ENCODE measurements around the gene MOB3C. TPM values are rescaled to one million over a fixed set of nuclear protein-coding genes. Genes with fewer than 3 reads are reported as not detected.
"Not testable (repeated sequence)": the region's sequence is repeated elsewhere in the genome, so short reads cannot be mapped to it uniquely, and the experiment has no call there.

MOB3C gene
- total RNA-seq, 1 donor from 2014 or later = 1.1 TPM

DNA sequence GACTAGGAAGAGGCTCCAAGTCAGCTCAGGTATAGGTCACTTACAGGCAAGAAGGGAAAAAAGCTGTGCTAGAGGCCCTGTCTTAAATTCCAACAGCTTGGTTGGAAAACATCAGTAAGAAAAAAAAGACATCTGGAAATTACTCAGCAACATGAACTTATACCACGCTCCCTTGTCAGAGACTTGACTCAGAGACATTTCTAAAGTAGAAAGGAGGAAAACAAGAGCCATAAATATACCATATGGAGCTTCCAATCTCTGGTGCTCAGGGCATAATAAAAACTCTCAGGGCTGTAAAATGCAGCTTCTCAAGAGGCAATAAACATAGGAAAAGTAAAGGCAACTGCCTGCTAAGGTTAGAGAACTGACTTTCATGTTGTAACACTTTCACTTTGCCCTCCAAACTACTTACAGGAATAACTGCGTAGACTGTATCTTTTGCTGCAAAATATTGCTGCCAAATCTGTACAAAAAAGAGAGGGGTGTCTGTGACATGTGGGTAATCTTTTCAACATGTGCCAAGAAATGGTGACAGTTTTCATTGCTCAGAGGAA, 36.9 kb upstream of the MOB3C start:
- no peak for DNase-seq (ENCODE audit: low spot score)
- Histone ChIP-seq H3K4me3 (no peak overlapping the region), H2AFZ (replicated peaks) (no peak overlapping the region), H3K79me2 (ENCODE audit: low read depth) (no peaks in the 10 kb centered on the region), H3K4me2 (no peak overlapping the region), H3K36me3 (peaks cover 25% of the 10 kb centered on the region), H3K27ac (no peak overlapping the region), H4K20me1 (ENCODE audit: low read depth) (no peaks in the 10 kb centered on the region), H3K9ac (no peak overlapping the region), H3K4me1 (no peaks in the 10 kb centered on the region), H3K27me3 (no peaks in the 10 kb centered on the region), H3F3A (ENCODE audit: low read depth) (no peaks in the 10 kb centered on the region), H3K9me3 (ENCODE audit: low read depth) (no peaks in the 10 kb centered on the region)
- no peak overlapping the region for H3K27ac Mint-ChIP-seq
- H3K4me1 Mint-ChIP-seq = no peaks in the 10 kb centered on the region
- peaks cover 21% of the 10 kb centered on the region for H3K9me3 Mint-ChIP-seq
- no peak for TF ChIP-seq EZH2phosphoT487 (IDR thresholded peaks at IDR 0.05)
- TF ChIP-seq, protein P1, sequence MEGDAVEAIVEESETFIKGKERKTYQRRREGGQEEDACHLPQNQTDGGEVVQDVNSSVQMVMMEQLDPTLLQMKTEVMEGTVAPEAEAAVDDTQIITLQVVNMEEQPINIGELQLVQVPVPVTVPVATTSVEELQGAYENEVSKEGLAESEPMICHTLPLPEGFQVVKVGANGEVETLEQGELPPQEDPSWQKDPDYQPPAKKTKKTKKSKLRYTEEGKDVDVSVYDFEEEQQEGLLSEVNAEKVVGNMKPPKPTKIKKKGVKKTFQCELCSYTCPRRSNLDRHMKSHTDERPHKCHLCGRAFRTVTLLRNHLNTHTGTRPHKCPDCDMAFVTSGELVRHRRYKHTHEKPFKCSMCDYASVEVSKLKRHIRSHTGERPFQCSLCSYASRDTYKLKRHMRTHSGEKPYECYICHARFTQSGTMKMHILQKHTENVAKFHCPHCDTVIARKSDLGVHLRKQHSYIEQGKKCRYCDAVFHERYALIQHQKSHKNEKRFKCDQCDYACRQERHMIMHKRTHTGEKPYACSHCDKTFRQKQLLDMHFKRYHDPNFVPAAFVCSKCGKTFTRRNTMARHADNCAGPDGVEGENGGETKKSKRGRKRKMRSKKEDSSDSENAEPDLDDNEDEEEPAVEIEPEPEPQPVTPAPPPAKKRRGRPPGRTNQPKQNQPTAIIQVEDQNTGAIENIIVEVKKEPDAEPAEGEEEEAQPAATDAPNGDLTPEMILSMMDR (IDR thresholded peaks at IDR 0.05) = no peak
- TF ChIP-seq EZH2 (IDR thresholded peaks at IDR 0.05) = no peak
- peaks cover 45% of the 10 kb centered on the region for H3K36me3 Mint-ChIP-seq
- peaks cover 2% of the 10 kb centered on the region for H3K27me3 Mint-ChIP-seq (ENCODE audit: insufficient read depth, low read depth)
- H3K4me3 Mint-ChIP-seq = no peak overlapping the region

DNA sequence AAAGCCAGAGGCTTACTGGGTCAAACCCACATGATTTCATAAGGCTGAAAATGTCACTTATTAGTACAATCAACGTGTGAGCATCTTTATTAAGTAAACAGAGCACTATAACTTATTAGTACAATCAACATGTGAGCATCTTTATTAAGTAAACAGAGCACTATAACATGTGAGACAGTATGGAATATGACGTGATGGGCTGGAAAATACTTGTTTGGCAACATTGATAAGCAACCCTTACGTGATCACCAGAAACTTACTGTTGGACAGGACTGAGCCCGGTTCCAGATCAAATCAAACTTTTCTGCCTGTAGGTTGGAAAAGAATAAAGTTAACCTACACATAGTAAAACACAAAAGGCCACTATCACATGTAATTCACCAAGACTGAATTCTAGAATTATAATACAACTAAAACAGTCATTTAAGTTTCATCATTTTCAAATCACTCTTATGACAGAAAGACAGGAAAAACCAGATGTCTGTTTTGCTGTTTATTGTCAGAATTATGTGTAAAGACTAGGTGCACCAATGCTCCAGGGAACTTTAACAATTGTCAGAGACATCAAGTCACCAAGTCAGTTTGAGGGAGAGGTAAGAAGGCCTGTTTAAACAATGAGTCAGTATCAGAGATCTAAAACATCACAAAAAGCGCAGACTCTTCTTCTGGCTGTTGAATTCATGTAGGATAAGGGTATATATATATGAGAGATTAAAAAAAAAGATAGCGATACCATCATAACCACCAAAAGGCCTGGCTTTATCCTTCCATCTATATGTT, 35.9 kb upstream of the MOB3C start:
- H3K27me3 Mint-ChIP-seq (ENCODE audit: insufficient read depth, low read depth) = peaks cover 2% of the 10 kb centered on the region

DNA sequence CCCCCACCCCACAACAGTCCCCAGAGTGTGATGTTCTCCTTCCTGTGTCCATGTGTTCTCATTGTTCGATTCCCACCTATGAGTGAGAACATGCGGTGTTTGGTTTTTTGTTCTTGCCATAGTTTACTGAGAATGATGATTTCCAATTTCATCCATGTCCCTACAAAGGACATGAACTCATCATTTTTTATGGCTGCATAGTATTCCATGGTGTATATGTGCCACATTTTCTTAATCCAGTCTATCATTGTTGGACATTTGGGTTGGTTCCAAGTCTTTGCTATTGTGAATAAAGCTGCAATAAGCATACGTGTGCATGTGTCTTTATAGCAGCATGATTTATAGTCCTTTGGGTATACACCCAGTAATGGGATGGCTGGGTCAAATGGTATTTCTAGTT, 34.5 kb upstream of the MOB3C start:
- not testable (repeated sequence) for H3K4me3 Mint-ChIP-seq; H3K9me3 ChIP-seq (ENCODE audit: low read depth); H3K4me1 ChIP-seq; H3K4me3 ChIP-seq; H3K27me3 ChIP-seq; DNase-seq (ENCODE audit: low spot score); H2AFZ ChIP-seq (replicated peaks); H3K4me1 Mint-ChIP-seq; H3K27me3 Mint-ChIP-seq (ENCODE audit: insufficient read depth, low read depth); H3K9ac ChIP-seq; H3K4me2 ChIP-seq; H3K27ac ChIP-seq; H4K20me1 ChIP-seq (ENCODE audit: low read depth); H3F3A ChIP-seq (ENCODE audit: low read depth); H3K27ac Mint-ChIP-seq; H3K79me2 ChIP-seq (ENCODE audit: low read depth)
- Mint-ChIP-seq H3K36me3 (peaks cover 56% of the 10 kb centered on the region), H3K9me3 (peaks cover 22% of the 10 kb centered on the region)
- peaks cover 23% of the 10 kb centered on the region for H3K36me3 ChIP-seq

More for the DNA sequence above, 35.9 kb upstream of the MOB3C start:
- no peaks in the 10 kb centered on the region for H3K79me2 ChIP-seq (ENCODE audit: low read depth)
- no peaks in the 10 kb centered on the region for H3K27me3 ChIP-seq
- no peak overlapping the region for H3K4me3 ChIP-seq
- Mint-ChIP-seq H3K27ac (no peak overlapping the region), H3K9me3 (peaks cover 22% of the 10 kb centered on the region), H3K4me1 (no peaks in the 10 kb centered on the region), H3K4me3 (no peak overlapping the region), H3K36me3 (peaks cover 48% of the 10 kb centered on the region)
- H3K4me2 ChIP-seq = no peak overlapping the region
- H3K4me1 ChIP-seq = no peaks in the 10 kb centered on the region
- no peak overlapping the region for H3K9ac ChIP-seq
- no peaks in the 10 kb centered on the region for H3K9me3 ChIP-seq (ENCODE audit: low read depth)
- TF ChIP-seq, protein P1 (IDR thresholded peaks at IDR 0.05) = no peak
- TF ChIP-seq EZH2 (IDR thresholded peaks at IDR 0.05) (no peak), EZH2phosphoT487 (IDR thresholded peaks at IDR 0.05) (no peak)
- DNase-seq (ENCODE audit: low spot score) = no peak
- H4K20me1 ChIP-seq (ENCODE audit: low read depth) = no peaks in the 10 kb centered on the region
- no peak overlapping the region for H3K27ac ChIP-seq
- peaks cover 23% of the 10 kb centered on the region for H3K36me3 ChIP-seq
- no peak overlapping the region for H2AFZ ChIP-seq (replicated peaks)
- no peaks in the 10 kb centered on the region for H3F3A ChIP-seq (ENCODE audit: low read depth)

DNA sequence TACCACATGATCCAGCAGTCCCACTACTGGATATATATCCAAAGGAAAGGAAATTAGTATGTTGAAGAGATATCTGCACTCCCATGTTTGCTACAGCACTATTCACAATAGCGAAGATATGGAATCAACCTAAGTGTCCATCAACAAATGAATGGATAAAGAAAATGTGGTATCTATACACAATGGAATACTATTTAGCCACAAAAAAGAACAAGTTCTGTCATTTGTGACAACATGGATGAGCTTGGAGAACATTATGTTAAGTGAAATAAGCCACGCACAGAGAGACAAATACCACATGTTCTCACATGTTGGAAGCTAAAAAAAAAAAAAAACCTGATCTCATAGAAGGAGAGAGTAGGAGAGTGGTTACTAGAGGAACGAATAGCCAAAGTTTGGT, 33.9 kb upstream of the MOB3C start:
- H3K36me3 Mint-ChIP-seq = peaks cover 49% of the 10 kb centered on the region

More for the DNA sequence above, 33.9 kb upstream of the MOB3C start:
- no peaks in the 10 kb centered on the region for H3K9me3 ChIP-seq (ENCODE audit: low read depth)
- H3K9ac ChIP-seq = no peak overlapping the region
- H4K20me1 ChIP-seq (ENCODE audit: low read depth) = no peaks in the 10 kb centered on the region
- Mint-ChIP-seq H3K4me3 (no peak overlapping the region), H3K27ac (no peak overlapping the region), H3K9me3 (peaks cover 22% of the 10 kb centered on the region), H3K4me1 (no peaks in the 10 kb centered on the region), H3K27me3 (ENCODE audit: insufficient read depth, low read depth) (peaks cover 2% of the 10 kb centered on the region)
- no peak overlapping the region for H3K4me3 ChIP-seq
- no peak overlapping the region for H3K4me2 ChIP-seq
- H3K36me3 ChIP-seq = peaks cover 23% of the 10 kb centered on the region
- TF ChIP-seq EZH2 (IDR thresholded peaks at IDR 0.05) (no peak), EZH2phosphoT487 (IDR thresholded peaks at IDR 0.05) (no peak)
- TF ChIP-seq, protein P1 (IDR thresholded peaks at IDR 0.05) = no peak
- H3K27me3 ChIP-seq = no peaks in the 10 kb centered on the region
- H3F3A ChIP-seq (ENCODE audit: low read depth) = no peaks in the 10 kb centered on the region
- H2AFZ ChIP-seq (replicated peaks) = no peak overlapping the region
- H3K27ac ChIP-seq = no peak overlapping the region
- H3K4me1 ChIP-seq = no peaks in the 10 kb centered on the region
- H3K79me2 ChIP-seq (ENCODE audit: low read depth) = no peaks in the 10 kb centered on the region
- no peak for DNase-seq (ENCODE audit: low spot score)

All from neural progenitor cell (in vitro differentiated cells).